22Rv1 (cell line): ENCODE data around the gene DCC.

Experiments
- H3K27ac ChIP-seq: fragments of 450-650 bp; 2 replicates; pipeline ENCODE4 v1.5.1; 2017
- ZFX ChIP-seq: fragments of 450-650 bp; IDR thresholded peaks from 2 replicates; pipeline ENCODE4 v1.6.1; 2017; ENCODE audit warnings: antibody characterized with exemption, borderline replicate concordance
- TF ChIP-seq, protein P1 (sequence below): fragments of 450-650 bp; IDR thresholded peaks from 2 replicates; pipeline ENCODE4 v1.5.1; 2017; ENCODE audit warnings: mild to moderate bottlenecking

Gene DCC

DNA sequence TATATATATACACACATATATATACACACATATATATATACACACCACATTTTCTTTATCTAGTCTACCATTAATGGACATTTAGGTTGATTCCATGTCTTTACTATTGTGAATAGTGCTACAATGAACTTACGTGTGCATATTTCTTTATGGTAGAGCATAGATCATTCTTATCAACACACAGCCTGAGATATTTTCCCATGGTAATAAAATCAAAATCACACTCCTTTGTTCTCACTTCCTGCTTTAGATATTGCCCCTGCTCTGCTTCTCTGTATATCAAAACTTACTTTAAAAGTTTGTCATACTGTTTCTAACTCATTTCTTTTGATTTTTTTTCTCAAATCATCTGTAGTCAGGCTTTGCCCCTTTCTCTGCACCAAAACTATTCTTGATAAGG lies 119.9 kb downstream of the DCC start:
- TF ChIP-seq ZFX, result no peak
- no peak overlapping the region for H3K27ac ChIP-seq

DNA sequence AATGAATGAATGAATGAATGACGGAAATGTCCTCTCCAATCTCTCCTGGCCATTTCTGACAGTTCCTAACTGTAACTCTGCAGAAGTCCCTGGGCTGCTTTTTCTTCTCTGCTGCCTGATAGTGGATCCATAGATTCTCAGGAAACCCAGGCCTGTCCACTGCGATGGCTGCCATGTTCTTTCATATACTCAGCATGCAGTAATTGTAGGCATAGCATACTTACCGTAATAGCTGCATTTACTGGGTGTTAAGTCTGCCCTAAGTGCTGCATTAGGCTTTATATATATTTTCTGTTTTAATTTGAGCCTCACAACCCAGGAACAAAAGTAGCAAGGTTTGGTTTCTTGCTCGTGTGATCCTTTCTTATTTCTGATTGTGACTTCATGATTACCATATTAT lies 122.9 kb downstream of the DCC start:
- H3K27ac ChIP-seq, result no peak overlapping the region
- TF ChIP-seq, protein P1, sequence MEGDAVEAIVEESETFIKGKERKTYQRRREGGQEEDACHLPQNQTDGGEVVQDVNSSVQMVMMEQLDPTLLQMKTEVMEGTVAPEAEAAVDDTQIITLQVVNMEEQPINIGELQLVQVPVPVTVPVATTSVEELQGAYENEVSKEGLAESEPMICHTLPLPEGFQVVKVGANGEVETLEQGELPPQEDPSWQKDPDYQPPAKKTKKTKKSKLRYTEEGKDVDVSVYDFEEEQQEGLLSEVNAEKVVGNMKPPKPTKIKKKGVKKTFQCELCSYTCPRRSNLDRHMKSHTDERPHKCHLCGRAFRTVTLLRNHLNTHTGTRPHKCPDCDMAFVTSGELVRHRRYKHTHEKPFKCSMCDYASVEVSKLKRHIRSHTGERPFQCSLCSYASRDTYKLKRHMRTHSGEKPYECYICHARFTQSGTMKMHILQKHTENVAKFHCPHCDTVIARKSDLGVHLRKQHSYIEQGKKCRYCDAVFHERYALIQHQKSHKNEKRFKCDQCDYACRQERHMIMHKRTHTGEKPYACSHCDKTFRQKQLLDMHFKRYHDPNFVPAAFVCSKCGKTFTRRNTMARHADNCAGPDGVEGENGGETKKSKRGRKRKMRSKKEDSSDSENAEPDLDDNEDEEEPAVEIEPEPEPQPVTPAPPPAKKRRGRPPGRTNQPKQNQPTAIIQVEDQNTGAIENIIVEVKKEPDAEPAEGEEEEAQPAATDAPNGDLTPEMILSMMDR, result no peak
- TF ChIP-seq ZFX, result no peak

DNA sequence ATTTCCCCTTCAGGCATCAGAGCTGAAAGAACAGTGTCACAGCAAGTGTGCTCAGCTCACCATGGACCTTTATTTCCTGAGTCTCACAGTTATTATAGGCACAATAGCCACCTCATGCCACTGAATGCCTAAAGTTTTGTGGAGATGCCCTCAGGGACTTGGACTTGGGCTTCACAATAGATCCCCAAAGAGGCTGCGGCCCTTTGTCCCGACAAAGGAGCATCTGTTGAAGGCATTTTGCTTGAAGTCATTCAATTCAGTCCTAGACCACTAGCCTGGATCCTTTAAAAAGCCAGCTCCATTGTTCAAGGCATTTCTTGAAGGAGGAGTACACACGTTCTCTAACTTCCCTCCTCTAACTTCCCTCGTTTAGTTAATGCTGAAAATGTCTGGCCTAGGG lies 125.4 kb downstream of the DCC start:
- no peak overlapping the region for H3K27ac ChIP-seq
- TF ChIP-seq ZFX, result no peak
- TF ChIP-seq, protein P1, result no peak

DNA sequence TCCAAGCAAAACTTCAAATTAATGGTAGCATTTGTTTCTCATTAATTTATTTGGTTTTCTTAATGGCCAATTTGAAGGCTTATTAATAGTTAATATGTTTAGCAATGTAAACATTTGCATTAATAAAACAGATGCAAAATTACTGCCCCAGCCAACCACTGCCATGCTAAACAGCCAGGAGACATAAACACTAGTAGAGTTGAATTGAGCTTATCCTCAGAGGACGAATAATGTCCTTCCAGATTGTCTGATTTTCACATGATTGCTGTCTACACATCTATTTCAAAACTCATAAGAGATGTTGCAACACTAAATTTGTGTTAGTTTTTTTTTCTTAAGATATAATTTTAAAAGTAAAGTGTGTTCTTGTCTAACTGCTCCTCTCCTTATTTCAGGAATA lies 128.5 kb downstream of the DCC start:
- TF ChIP-seq, protein P1, result no peak
- TF ChIP-seq ZFX, result no peak
- no peak overlapping the region for H3K27ac ChIP-seq

DNA sequence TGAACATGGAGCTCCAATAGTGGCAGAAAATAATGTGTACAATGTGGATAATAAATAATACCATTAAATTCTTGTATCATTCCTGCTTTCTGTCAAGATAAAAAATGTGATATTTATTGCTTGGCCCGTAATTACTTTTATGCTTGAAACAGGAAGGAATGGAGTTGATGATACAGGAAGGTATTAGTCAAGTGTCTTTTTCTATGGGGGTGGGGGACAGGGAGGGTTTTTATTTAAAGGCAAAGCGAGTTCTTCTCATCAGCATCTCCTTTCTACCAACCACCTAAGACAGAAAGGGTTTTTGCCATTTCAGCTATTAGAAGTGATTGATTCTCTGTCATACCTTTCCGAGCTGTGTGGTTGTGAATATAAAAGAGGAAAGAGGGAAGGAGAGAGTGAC lies 135.3 kb downstream of the DCC start:
- TF ChIP-seq, protein P1, result no peak
- no peak for TF ChIP-seq ZFX
- no peak overlapping the region for H3K27ac ChIP-seq

DNA sequence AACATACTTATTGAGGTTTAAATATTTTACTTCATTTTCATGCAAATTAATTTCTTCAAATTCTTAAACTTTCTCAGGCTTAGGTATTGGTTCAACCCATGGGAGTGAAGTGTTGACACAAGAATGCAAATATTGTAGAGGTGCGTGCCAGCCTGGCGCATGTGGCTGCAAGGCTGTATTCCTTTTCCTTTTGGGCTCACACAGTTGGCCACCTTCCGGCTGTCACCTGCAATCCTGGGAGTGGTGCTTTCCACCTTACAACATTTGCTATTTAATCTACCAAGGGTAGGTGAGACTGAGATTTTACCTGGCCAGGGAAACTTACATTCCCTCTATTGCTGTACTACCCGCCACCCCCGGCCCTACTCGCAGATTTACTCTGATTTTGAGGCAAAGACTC lies 141.1 kb downstream of the DCC start:
- TF ChIP-seq, protein P1, result no peak
- no peak for TF ChIP-seq ZFX
- H3K27ac ChIP-seq, result no peak overlapping the region

DNA sequence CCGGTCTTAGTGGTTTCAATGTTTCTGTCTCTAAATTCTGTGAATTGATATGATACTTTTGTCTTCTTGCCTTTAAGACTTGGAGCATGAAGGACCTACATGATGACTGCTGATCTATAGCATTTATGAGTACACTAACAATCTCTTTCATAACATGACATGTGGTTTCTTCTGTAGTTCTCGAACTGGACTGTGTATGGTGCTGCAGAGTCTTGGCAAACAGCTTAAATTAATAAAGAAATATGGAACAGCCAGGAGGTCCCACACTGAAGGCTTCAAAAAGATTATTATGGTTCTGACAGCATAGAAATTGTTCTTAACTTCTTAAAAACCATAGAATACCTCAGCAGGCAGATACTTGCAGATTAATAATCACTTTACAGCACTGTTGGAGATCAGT lies 145.0 kb downstream of the DCC start:
- H3K27ac ChIP-seq, result no peak overlapping the region
- TF ChIP-seq, protein P1, result peak; percentile 42
- no peak for TF ChIP-seq ZFX

DNA sequence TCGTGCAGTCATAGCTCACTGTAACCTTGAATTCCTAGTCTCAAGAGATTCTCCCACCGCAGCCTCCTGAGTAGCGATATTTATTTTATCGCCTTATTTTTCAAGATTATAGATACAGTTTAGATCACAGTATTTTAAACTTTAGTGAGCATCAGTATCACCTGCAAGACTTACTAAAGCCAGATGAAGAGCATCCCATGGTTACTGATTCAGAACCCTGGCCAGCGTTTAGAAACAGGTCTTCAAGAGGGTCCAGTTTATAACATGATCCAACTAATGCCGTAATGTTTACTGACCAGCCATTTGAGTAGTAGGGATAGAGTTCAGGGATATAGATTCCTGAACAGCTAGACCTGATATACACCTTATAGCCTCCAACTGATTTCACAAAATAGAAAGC lies 146.1 kb downstream of the DCC start:
- TF ChIP-seq, protein P1, result no peak
- no peak for TF ChIP-seq ZFX
- H3K27ac ChIP-seq, result no peak overlapping the region
